Left lung (tissue), 10 donors: ENCODE measurements around the gene VHLL. TPM values are rescaled to one million over a fixed set of nuclear protein-coding genes. Genes with fewer than 3 reads are reported as not detected.

Experiments used
- ATAC-seq: fragments of 200-7000 bp; cut with Tn5 transposase; one replicate; pipeline ENCODE4 v1.9.1; 2020; ENCODE audit warnings: moderate library complexity
- DNase-seq, 4 donors: peaks; one replicate each; pipeline ENCODE4 v3.0.0-alpha.2; 2013 to 2020
- H3K27ac ChIP-seq, 2 donors: fragments of 200-600 bp; sonication (generic) in 1 of 2; one replicate each; pipeline versions ENCODE4 v1.5.0 to v1.8.0; 2020 to 2021
- H3K27me3 ChIP-seq, 2 donors: fragments of 200-600 bp; sonication (generic) in 1 of 2; one replicate each; pipeline versions ENCODE4 v1.5.0 to v1.8.0; 2020 to 2021
- H3K36me3 ChIP-seq, 2 donors: fragments of 200-600 bp; sonication (generic) in 1 of 2; one replicate each; pipeline versions ENCODE4 v1.5.0 to v1.8.0; 2020 to 2021
- H3K4me1 ChIP-seq, 2 donors: fragments of 200-600 bp; one replicate each; pipeline ENCODE4 v1.8.0; 2021
- H3K4me3 ChIP-seq, 2 donors: fragments of 200-600 bp; sonication (generic) in 1 of 2; one replicate each; pipeline versions ENCODE4 v1.5.0 to v1.8.0; 2020 to 2021; ENCODE audit warnings: mild to moderate bottlenecking in 1 of 2
- H3K9me3 ChIP-seq, 2 donors: fragments of 200-600 bp; sonication (generic) in 1 of 2; one replicate each; pipeline versions ENCODE4 v1.5.0 to v1.8.0; 2020 to 2021
- CTCF ChIP-seq, 2 donors: fragments of 200-600 bp; sonication (generic) in 1 of 2; IDR thresholded peaks; one replicate each; pipeline versions ENCODE4 v1.5.0 to v1.8.0; 2021; ENCODE audit warnings: antibody characterized with exemption in 2 of 2
- intact Hi-C, 2 donors: fragments of 100-400 bp; cut with DNase I; formaldehyde crosslinking; loops; one replicate each; pipeline versions ENCODE4 v1.11.2 to v1.14.2; 2022
- polyA plus RNA-seq, 6 donors: library from polyadenylated mRNA; unstranded; fragments of 120-200 nt; gene quantifications; one replicate each; pipeline ENCODE4 v1.2.1, GENCODE V29; 2013; ENCODE audit not compliant: insufficient read length in 6 of 6
- total RNA-seq, 2 donors: library from RNA; stranded (reverse); fragmentation: NEBNext Ultra II Directional; extraction: Animal tissue kit (Norgen Biotek cat#: 25700); gene quantifications; one replicate each; pipeline ENCODE4 v1.2.1, GENCODE V29; 2021
- donor health status: DM: no; HTN: yes; CAD: no.
- donor health status: DM: no; HTN: no; CAD: no.

VHLL gene
- total and polyA plus RNA-seq, 8 donors: not detected

DNA sequence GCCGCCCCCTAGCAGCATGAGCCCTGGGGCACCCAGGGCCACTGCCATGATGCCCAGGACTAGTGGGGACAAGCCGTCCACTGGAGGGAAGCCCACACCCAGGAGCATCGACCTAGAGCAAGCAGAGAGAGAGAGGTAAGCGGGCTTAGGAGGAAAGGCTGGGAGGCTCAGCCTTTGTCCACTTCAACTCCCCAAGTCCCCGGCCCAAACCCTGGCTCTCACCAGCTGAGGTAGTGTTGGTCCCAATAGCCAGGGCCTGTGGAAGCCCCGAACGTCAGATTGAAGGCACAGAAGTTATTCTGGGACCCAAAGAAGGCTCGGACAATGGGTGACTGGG, 6.0 kb downstream of the VHLL start:
- Histone ChIP-seq H3K36me3 (peaks cover 0 to 21% of the 10 kb centered on the region in 2 donors), H3K4me1 (peaks cover 15 to 36% of the 10 kb centered on the region in 2 donors), H3K4me3 (no peak overlapping the region), H3K27me3 (no peaks in the 10 kb centered on the region), H3K9me3 (no peaks in the 10 kb centered on the region), H3K27ac (no peak overlapping the region)
- DNase-seq (no peak), ATAC-seq (no peak)
- intact Hi-C loops: no loop called here
- TF ChIP-seq CTCF (IDR thresholded peaks at IDR 0.05): no peak

- H3K27me3 ChIP-seq: no peaks in the 10 kb centered on the region
- H3K4me3 ChIP-seq: peak overlapping the region; percentile 29 to 36
- no peak for TF ChIP-seq CTCF (IDR thresholded peaks at IDR 0.05)
- intact Hi-C loops: no loop called here
- no peaks in the 10 kb centered on the region for H3K9me3 ChIP-seq
- H3K4me1 ChIP-seq: peaks cover 15 to 36% of the 10 kb centered on the region in 2 donors
- DNase-seq (peak; percentile 58 to 96 (median 88)), ATAC-seq (peak; percentile 97)
- peaks cover 0 to 21% of the 10 kb centered on the region in 2 donors for H3K36me3 ChIP-seq
- H3K27ac ChIP-seq: peak overlapping the region; percentile 48 to 82
Measured at GRCh38 chr1:156291226-156292061, 7.7 kb downstream of the VHLL start.

DNA sequence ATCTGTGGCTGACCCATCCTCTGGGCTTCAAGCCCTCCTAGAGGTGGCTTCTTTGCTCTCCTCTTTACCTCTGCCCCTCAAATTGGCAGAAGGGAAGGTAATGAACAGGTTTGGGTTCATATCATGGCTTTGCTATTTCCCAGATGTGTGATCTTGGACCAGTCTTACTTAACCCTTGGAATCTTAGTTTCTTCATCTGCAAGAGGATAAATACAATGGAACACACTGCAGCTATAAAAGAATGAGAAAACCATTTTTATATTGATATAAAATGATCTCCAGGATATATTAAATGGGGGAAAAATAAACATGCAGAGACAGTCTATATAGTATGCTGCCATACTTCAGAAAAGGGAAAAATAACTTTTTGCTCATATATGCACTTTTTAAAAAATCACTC, 9.2 kb downstream of the VHLL start:
- DNase-seq (no peak), ATAC-seq (no peak)
- Histone ChIP-seq H3K4me3 (no peak overlapping the region), H3K36me3 (peaks cover 0 to 33% of the 10 kb centered on the region in 2 donors), H3K27me3 (no peaks in the 10 kb centered on the region), H3K27ac (no peak overlapping the region), H3K4me1 (peaks cover 13 to 33% of the 10 kb centered on the region in 2 donors), H3K9me3 (no peaks in the 10 kb centered on the region)
- intact Hi-C loops: no loop called here
- no peak for TF ChIP-seq CTCF (IDR thresholded peaks at IDR 0.05)

DNA sequence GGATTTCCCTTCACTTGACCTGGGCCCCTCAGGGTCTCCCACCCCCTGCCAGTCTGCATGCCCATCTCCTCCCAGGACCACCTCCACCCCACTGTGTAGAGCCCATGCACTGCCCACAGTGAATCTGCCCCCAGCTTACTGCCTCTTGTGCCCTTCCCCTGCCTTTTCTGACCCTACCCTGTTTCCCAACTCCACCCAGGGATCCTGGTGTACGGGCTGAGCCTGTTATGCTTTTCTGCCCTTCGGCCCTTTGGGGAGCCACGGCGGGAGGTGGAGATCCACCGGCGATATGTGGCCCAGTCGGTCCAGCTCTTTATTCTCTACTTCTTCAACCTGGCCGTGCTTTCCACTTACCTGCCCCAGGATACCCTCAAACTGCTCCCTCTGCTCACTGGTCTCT, 13.0 kb downstream of the VHLL start:
- H3K36me3 ChIP-seq: peaks cover 0 to 19% of the 10 kb centered on the region in 2 donors
- no peak for DNase-seq
- intact Hi-C loops: no loop called here
- no peak overlapping the region for H3K4me3 ChIP-seq
- no peak for ATAC-seq
- H3K4me1 ChIP-seq: peaks cover 20 to 31% of the 10 kb centered on the region in 2 donors
- H3K27ac ChIP-seq: no peak overlapping the region
- no peak for TF ChIP-seq CTCF (IDR thresholded peaks at IDR 0.05)
- no peaks in the 10 kb centered on the region for H3K27me3 ChIP-seq
- H3K9me3 ChIP-seq: no peaks in the 10 kb centered on the region

GRCh38 chr1:156285437-156285836, 13.7 kb downstream of the VHLL start:
- Histone ChIP-seq H3K36me3 (peaks cover 0 to 19% of the 10 kb centered on the region in 2 donors), H3K4me3 (no peak overlapping the region), H3K4me1 (peaks cover 16 to 32% of the 10 kb centered on the region in 2 donors), H3K27ac (no peak overlapping the region), H3K9me3 (no peaks in the 10 kb centered on the region), H3K27me3 (no peaks in the 10 kb centered on the region)
- DNase-seq (no peak), ATAC-seq (no peak)
- intact Hi-C loops: no loop called here
- no peak for TF ChIP-seq CTCF (IDR thresholded peaks at IDR 0.05)
